Keratinocyte (primary cell): ENCODE measurements around the gene VEGFB. TPM values are rescaled to one million over a fixed set of nuclear protein-coding genes. Genes with fewer than 3 reads are reported as not detected.
A peak's percentile ranks its signal among the peaks of the same experiment; 100 is the strongest.

Source experiments
- DNase-seq: peaks from one replicate; pipeline ENCODE4 v3.0.0-alpha.2; 2011; ENCODE audit warnings: low read depth, missing footprints, low spot score
- FAIRE-seq: peaks from 2 replicates; lab custom pipeline; 2011; peaks lifted over from hg19 to GRCh38; lab: Jason Lieb, UNC
- H2AFZ ChIP-seq: 2 replicates; pipeline ENCODE4 v1.6.0; 2012; ENCODE audit warnings: low read length, control low read depth, inconsistent platforms; ENCODE audit not compliant: control insufficient read depth
- H3K27ac ChIP-seq: 2 replicates; pipeline ENCODE4 v1.5.1; 2011; ENCODE audit warnings: low read length; ENCODE audit not compliant: control insufficient read depth, insufficient read depth
- H3K27me3 ChIP-seq: 3 replicates; pipeline ENCODE4 v1.6.0; 2011; ENCODE audit warnings: low read length; ENCODE audit not compliant: control insufficient read depth, insufficient read depth; ENCODE audit errors: extremely low read depth
- H3K36me3 ChIP-seq, 2 experiments: 2 replicates in 1 of 2; 3 replicates in 1 of 2; pipeline ENCODE4 v1.5.1; 2011; ENCODE audit warnings: low read length in 2 of 2, mild to moderate bottlenecking in 1 of 2; ENCODE audit not compliant: control insufficient read depth in 2 of 2, insufficient read depth in 2 of 2; ENCODE audit errors: extremely low read depth in 1 of 2
- H3K4me1 ChIP-seq: 3 replicates; pipeline ENCODE4 v1.5.1; 2011; ENCODE audit warnings: low read length; ENCODE audit not compliant: control insufficient read depth, insufficient read depth; ENCODE audit errors: extremely low read depth
- H3K4me2 ChIP-seq: 3 replicates; pipeline ENCODE4 v1.6.0; 2011; ENCODE audit warnings: low read depth, low read length; ENCODE audit not compliant: control insufficient read depth, insufficient read depth; ENCODE audit errors: extremely low read depth
- H3K4me3 ChIP-seq, 3 experiments: fragments of 200-600 bp in 1 of 3; sonication (generic) in 1 of 3; 2 replicates in 2 of 3; 3 replicates in 1 of 3; pipeline ENCODE4 v1.5.1; 2011 to 2016; ENCODE audit warnings: low read length in 3 of 3, mild to moderate bottlenecking in 3 of 3, control low read depth in 2 of 3, inconsistent platforms in 1 of 3, low read depth in 1 of 3, mixed read lengths in 1 of 3, mixed run types in 1 of 3, moderate library complexity in 1 of 3; ENCODE audit not compliant: control insufficient read depth in 2 of 3, insufficient read depth in 2 of 3; ENCODE audit errors: extremely low read depth in 1 of 3
- H3K79me2 ChIP-seq: 2 replicates; pipeline ENCODE4 v1.6.0; 2012; ENCODE audit warnings: low read length; ENCODE audit not compliant: control insufficient read depth, insufficient read depth
- H3K9ac ChIP-seq: 3 replicates; pipeline ENCODE4 v1.6.0; 2011; ENCODE audit warnings: low read length; ENCODE audit not compliant: control insufficient read depth, insufficient read depth; ENCODE audit errors: extremely low read depth
- H3K9me1 ChIP-seq: 3 replicates; pipeline ENCODE4 v1.6.0; 2011; ENCODE audit warnings: low read length; ENCODE audit not compliant: control insufficient read depth, insufficient read depth; ENCODE audit errors: extremely low read depth
- H3K9me3 ChIP-seq: 2 replicates; pipeline ENCODE4 v1.5.1; 2012; ENCODE audit warnings: low read depth, low read length; ENCODE audit not compliant: control insufficient read depth
- H4K20me1 ChIP-seq: 3 replicates; pipeline ENCODE4 v1.6.0; 2011; ENCODE audit warnings: low read length; ENCODE audit not compliant: control insufficient read depth, insufficient read depth; ENCODE audit errors: extremely low read depth
- EZH2 ChIP-seq: IDR thresholded peaks from one replicate; pipeline ENCODE4 v1.6.1; 2012; ENCODE audit warnings: inconsistent platforms, mild to moderate bottlenecking, low read length, moderate library complexity
- dilution Hi-C: fragments of 300-500 bp; cut with MboI; formaldehyde crosslinking; loops from one replicate; pipeline ENCODE4 v1.7.0; 2020; ENCODE audit warnings: low sequenced_read_pairs; ENCODE audit not compliant: extremely low pct_ligation_motif_present
- polyA plus RNA-seq, 5 experiments: library from polyadenylated mRNA; depleted of rRNA in 3 of 5; stranded (reverse) in 3 of 5; stranded (forward) in 1 of 5; unstranded in 1 of 5; fragments of >200 nt; gene quantifications; 1 replicate in 1 of 5; 2 replicates in 3 of 5; 3 replicates in 1 of 5; pipeline versions ENCODE4 v1.2.1 to v1.2.3, GENCODE V29; 2011 to 2012; ENCODE audit warnings: missing spikeins in 2 of 5, low read depth in 1 of 5, low replicate concordance in 1 of 5
- TF ChIP-seq, protein P1 (sequence below), 3 experiments: IDR thresholded peaks in 1 of 3; conservative IDR thresholded peaks in 1 of 3; optimal IDR thresholded peaks in 1 of 3; 2 replicates in 2 of 3; 3 replicates in 1 of 3; pipeline versions ENCODE3 to v1.5.1; 2011; ENCODE audit warnings: low read length in 3 of 3, mild to moderate bottlenecking in 3 of 3, moderate library complexity in 2 of 3, control low read depth in 1 of 3, inconsistent platforms in 1 of 3; ENCODE audit not compliant: insufficient read depth in 2 of 3; ENCODE audit errors: extremely low read depth in 1 of 3

VEGFB gene
- polyA plus RNA-seq, 1 donor (not counting 4 experiments of a cell fraction or from before 2014, with no cell fraction given) = 10.0 TPM

GRCh38 chr11:64235437-64236161, 1.2 kb downstream of the VEGFB start:
- Histone ChIP-seq H4K20me1 (no peaks in the 10 kb centered on the region), H3K9me1 (peaks cover 2% of the 10 kb centered on the region), H3K79me2 (no peaks in the 10 kb centered on the region), H3K4me1 (peaks cover 53% of the 10 kb centered on the region), H3K27ac (no peak overlapping the region), H3K27me3 (no peaks in the 10 kb centered on the region), H3K9ac (no peak overlapping the region), H3K9me3 (no peaks in the 10 kb centered on the region), H3K36me3 (peaks cover 8 to 23% of the 10 kb centered on the region in 2 experiments), H3K4me3 (peak overlapping the region; percentile 49 to 63 (median 57)), H3K4me2 (peak overlapping the region; percentile 82), H2AFZ (no peak overlapping the region)
- DNase-seq (no peak), FAIRE-seq (no peak)
- TF ChIP-seq, protein P1, sequence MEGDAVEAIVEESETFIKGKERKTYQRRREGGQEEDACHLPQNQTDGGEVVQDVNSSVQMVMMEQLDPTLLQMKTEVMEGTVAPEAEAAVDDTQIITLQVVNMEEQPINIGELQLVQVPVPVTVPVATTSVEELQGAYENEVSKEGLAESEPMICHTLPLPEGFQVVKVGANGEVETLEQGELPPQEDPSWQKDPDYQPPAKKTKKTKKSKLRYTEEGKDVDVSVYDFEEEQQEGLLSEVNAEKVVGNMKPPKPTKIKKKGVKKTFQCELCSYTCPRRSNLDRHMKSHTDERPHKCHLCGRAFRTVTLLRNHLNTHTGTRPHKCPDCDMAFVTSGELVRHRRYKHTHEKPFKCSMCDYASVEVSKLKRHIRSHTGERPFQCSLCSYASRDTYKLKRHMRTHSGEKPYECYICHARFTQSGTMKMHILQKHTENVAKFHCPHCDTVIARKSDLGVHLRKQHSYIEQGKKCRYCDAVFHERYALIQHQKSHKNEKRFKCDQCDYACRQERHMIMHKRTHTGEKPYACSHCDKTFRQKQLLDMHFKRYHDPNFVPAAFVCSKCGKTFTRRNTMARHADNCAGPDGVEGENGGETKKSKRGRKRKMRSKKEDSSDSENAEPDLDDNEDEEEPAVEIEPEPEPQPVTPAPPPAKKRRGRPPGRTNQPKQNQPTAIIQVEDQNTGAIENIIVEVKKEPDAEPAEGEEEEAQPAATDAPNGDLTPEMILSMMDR (optimal IDR thresholded peaks at IDR 0.05 in 1 of 3, IDR thresholded peaks at IDR 0.05 in 1 of 3, conservative IDR thresholded peaks at IDR 0.05 in 1 of 3; ENCODE audit: extremely low read depth in 1 of 3, insufficient read depth in 2 of 3, low read length in 3 of 3) = no peak
- TF ChIP-seq EZH2 = no peak
- dilution Hi-C loops = no loop called here

GRCh38 chr11:64237484-64237951, 3.1 kb downstream of the VEGFB start:
- peaks cover 8 to 23% of the 10 kb centered on the region in 2 experiments for H3K36me3 ChIP-seq
- no peaks in the 10 kb centered on the region for H3K27me3 ChIP-seq
- DNase-seq (no peak), FAIRE-seq (no peak)
- H3K4me3 ChIP-seq = no peak overlapping the region
- TF ChIP-seq, protein P1 (optimal IDR thresholded peaks at IDR 0.05 in 1 of 3, IDR thresholded peaks at IDR 0.05 in 1 of 3, conservative IDR thresholded peaks at IDR 0.05 in 1 of 3; ENCODE audit: extremely low read depth in 1 of 3, insufficient read depth in 2 of 3, low read length in 3 of 3) = no peak
- TF ChIP-seq EZH2 = no peak
- no peak overlapping the region for H3K9ac ChIP-seq
- H3K79me2 ChIP-seq = peaks cover 5% of the 10 kb centered on the region
- peaks cover 43% of the 10 kb centered on the region for H3K4me1 ChIP-seq
- no peak overlapping the region for H2AFZ ChIP-seq
- no peaks in the 10 kb centered on the region for H3K9me3 ChIP-seq
- no peak overlapping the region for H3K27ac ChIP-seq
- peaks cover 2% of the 10 kb centered on the region for H3K9me1 ChIP-seq
- dilution Hi-C loops = no loop called here
- peak overlapping the region; percentile 32 for H3K4me2 ChIP-seq
- no peaks in the 10 kb centered on the region for H4K20me1 ChIP-seq
